Fibroblast of villous mesenchyme (primary cell): ENCODE results near the gene USB1. TPM values are rescaled to one million over a fixed set of nuclear protein-coding genes. Genes with fewer than 3 reads are reported as not detected.

Experiments used
- DNase-seq: peaks from one replicate; pipeline ENCODE4 v3.0.0-alpha.2; 2010; ENCODE audit warnings: low read depth
- H3K4me3 ChIP-seq: 2 replicates; pipeline ENCODE4 v1.5.1; 2011; ENCODE audit warnings: low read depth, mild to moderate bottlenecking, low read length
- CTCF ChIP-seq: IDR thresholded peaks from 2 replicates; pipeline ENCODE4 v1.5.1; 2012; ENCODE audit warnings: low read depth, mild to moderate bottlenecking, low read length; ENCODE audit not compliant: insufficient read depth
- total RNA-seq: library from RNA; depleted of rRNA; stranded (reverse); fragments of >200 nt; gene quantifications from 2 replicates; pipeline ENCODE4 v1.2.3, GENCODE V29; 2012

Gene USB1
- total RNA-seq, 1 donor: 32.4 TPM

GRCh38 chr16:58031016-58031800 lies 30.0 kb downstream of the USB1 start:
- no peak overlapping the region for H3K4me3 ChIP-seq
- TF ChIP-seq CTCF: no peak
- no peak for DNase-seq

DNA sequence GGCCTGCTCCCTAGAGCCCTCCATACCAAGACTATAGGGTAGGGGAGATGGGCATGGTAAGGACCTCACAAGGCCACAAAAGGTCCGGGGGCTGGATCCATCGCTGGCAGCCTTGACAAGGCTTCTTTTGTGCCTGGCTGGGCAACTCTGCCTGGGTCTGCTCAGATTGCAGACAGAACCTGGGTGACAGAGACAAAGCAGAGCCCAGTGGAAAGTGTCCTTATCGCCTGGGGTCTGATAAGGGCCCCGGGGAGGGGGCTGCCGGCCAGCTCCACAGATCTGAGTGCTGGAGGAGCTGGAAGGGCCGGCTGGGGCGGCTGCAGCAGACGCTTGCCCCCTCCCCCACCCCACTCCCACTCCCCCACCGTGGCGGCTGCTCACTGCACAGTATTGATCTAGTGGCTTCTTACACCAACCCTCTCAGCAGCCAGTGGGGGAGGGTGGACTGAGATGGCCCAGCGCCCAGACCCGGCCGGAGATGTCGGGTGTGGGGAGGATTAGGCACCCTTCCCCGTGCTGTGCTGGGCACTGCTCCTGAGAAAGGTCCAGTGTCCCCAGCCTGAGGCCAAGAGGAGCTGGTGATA lies 31.6 kb downstream of the USB1 start:
- TF ChIP-seq CTCF: no peak
- no peak for DNase-seq
- no peak overlapping the region for H3K4me3 ChIP-seq

DNA sequence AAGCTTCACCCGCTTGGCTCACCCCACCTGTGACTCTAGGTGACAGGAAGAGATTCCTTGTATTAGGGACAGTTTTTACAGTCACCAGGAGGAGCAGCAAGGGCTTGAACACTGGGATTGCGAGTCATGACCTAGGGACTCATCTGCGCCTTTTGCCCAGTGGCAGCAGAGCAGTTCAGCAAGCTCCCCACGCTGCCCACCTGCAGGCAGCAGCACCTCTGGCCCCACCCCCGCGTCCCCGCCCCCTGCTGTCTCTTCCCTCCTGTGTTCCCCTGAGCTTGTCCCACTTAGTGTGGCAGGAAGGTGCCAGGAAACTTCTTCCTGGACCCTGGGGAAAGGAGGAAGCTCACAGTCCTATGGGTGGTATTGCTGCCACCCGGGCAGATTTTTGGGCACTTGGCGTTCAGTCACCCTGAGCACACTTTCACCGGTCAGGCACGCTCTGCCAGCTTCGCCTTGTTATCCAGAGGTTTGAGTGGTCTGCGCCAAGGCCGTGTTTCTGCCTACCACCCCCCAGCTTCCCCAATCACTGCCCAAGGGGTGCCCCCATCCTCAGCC lies 33.0 kb downstream of the USB1 start:
- TF ChIP-seq CTCF: no peak
- DNase-seq: no peak
- H3K4me3 ChIP-seq: no peak overlapping the region

DNA sequence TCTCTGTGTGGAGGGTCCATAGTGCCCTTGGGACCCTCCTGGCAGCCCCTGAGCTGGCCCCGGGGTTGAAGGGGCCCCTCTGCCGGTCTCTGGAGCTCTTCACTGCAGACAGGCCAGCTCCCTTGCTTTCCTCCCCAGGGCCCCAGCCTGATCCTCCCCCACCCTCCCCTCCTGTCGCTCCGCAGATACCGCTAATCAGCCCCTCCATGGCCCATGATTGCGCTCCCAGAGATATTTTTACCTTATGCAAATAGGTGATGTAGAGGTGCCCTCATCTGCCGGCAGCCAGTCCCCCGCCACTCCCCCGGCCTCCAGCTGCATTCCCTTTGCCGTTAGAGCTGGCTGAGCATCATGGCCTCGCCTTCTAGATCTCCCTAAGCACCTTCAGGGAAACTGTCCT lies 33.6 kb downstream of the USB1 start:
- no peak for TF ChIP-seq CTCF
- H3K4me3 ChIP-seq: no peak overlapping the region
- no peak for DNase-seq

- TF ChIP-seq CTCF: no peak
- no peak overlapping the region for H3K4me3 ChIP-seq
- no peak for DNase-seq
These were observed 34.4 kb downstream of the USB1 start for GRCh38 chr16:58035356-58036170.

DNA sequence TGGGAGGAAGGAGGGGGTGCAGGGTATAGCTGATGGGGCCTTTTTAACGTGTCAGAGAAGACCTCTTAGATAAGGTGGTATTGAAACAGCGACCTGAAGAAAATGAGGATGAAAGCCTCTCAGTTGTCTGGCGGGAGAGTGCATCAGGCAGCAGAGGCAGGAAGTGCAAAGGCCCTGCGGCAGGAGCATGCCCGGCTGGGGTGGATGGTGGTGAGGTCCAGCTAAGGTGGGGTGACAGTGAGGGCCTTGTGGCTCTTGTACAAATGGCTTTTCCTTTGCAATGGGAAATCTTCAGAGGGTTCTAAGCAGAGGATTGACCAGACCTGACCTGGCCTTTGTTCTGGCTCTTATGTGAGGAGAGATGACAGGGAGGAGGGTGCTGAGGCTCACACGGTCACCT lies 35.7 kb downstream of the USB1 start:
- no peak for TF ChIP-seq CTCF
- no peak for DNase-seq
- H3K4me3 ChIP-seq: no peak overlapping the region
